ENCODE measurements around the gene TEKT5.

TEKT5 gene

GRCh38 chr16:10607157-10607556, 87.6 kb downstream of the TEKT5 start:
- DNase-seq = no peak

GRCh38 chr16:10606607-10607006, 88.1 kb downstream of the TEKT5 start:
- DNase-seq = no peak

- no peak for DNase-seq
Measured at GRCh38 chr16:10605636-10606035, 89.1 kb downstream of the TEKT5 start.

GRCh38 chr16:10601444-10602408, 93.0 kb downstream of the TEKT5 start:
- no peak for DNase-seq

GRCh38 chr16:10600782-10601443, 93.8 kb downstream of the TEKT5 start:
- DNase-seq = no peak

- no peak for DNase-seq
Measured at GRCh38 chr16:10599626-10600025, 95.1 kb downstream of the TEKT5 start.

- no peak for DNase-seq
Measured at GRCh38 chr16:10598157-10598556, 96.6 kb downstream of the TEKT5 start.

GRCh38 chr16:10597187-10597601, 97.5 kb downstream of the TEKT5 start:
- no peak for DNase-seq

- no peak for DNase-seq
Measured at GRCh38 chr16:10594312-10594950, 100.3 kb downstream of the TEKT5 start.

- DNase-seq = no peak
Measured at GRCh38 chr16:10592611-10593010, 102.1 kb downstream of the TEKT5 start.

- no peak for DNase-seq
Measured at GRCh38 chr16:10590342-10590741, 104.4 kb downstream of the TEKT5 start.

GRCh38 chr16:10589109-10589508, 105.6 kb downstream of the TEKT5 start:
- DNase-seq = no peak

- DNase-seq = no peak
Measured at GRCh38 chr16:10587622-10588021, 107.1 kb downstream of the TEKT5 start.

GRCh38 chr16:10584981-10585438, 109.7 kb downstream of the TEKT5 start:
- no peak for DNase-seq

GRCh38 chr16:10583269-10583668, 111.5 kb downstream of the TEKT5 start:
- DNase-seq = no peak

GRCh38 chr16:10581507-10581906, 113.2 kb downstream of the TEKT5 start:
- DNase-seq = no peak

- DNase-seq = no peak
Measured at GRCh38 chr16:10580883-10581247, 113.9 kb downstream of the TEKT5 start.

GRCh38 chr16:10579965-10580882, 114.5 kb downstream of the TEKT5 start, which contains the start of gene EMP2:
EMP2 (minus strand) TSS chr16:10580598; CDS start chr16:10547617, 32,981 bp downstream.
- DNase-seq = no peak

- no peak for DNase-seq
Measured at GRCh38 chr16:10579575-10579964, 115.2 kb downstream of the TEKT5 start.

- DNase-seq = no peak
Measured at GRCh38 chr16:10578474-10579316, 116.0 kb downstream of the TEKT5 start.
